A549 treated with AZD9567 at 1 μM for 4 hours (cell line): ENCODE results near the gene OTUD5. TPM values are rescaled to one million over a fixed set of nuclear protein-coding genes. Genes with fewer than 3 reads are reported as not detected.

Experiments used
- total RNA-seq: library from RNA; stranded (reverse); fragments of 200-300 nt; extraction: Qiagen RNA extraction; gene quantifications from 5 replicates; pipeline ENCODE4 v1.2.3, GENCODE V29; 2022; ENCODE audit not compliant: insufficient read depth

Gene OTUD5
- 61.0 to 65.5 TPM (median 61.7 TPM) in 5 replicates for total RNA-seq

GRCh38 chrX:48957477-48957826 lies at the start of gene OTUD5:
Gene OTUD5 (minus strand): TSS chrX:48957607. CDS start chrX:48957570, 37 bp downstream.

DNA sequence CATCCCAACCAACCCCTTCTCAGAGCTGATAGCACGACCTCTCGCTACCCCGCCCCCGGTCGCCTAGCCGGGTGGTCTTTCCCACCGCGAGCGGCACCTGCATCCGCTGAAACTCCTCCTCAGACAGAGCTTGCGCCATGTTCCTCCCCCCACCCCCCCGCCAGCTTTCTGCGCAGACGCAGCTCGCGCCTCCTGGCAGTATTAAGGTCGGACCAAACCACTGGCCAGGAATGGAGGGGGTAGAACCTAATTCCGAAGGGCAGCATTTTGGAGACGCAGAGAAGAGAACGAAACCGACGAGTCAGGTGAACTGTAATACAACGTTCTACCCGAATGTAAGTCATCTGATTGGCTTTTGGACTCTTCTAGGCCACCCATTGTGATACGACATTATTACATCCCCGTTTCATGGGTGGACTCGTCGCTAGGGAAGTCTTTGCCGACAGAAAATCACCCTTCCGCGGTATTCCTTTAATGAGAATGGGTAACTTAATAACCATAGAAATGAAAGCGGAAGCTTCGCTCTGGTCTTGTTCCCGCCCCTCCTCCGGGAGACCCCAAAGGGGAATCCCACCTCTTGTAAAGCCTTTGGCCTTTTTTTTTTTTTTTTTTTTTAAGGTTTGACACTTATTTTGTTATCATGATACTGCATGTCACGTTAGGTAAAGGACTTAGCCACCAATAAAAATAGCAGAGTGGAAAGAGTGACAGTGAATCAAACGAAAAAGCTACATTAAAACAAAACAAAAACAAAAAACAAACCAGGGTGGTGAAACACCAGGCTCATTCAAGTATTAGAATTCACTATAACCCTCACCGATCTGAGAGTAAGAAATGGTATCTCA lies 44.9 kb upstream of the OTUD5 start, which contains the start of gene GRIPAP1:
GRIPAP1 (minus strand) TSS at position 174 of the 845 bp plus-strand sequence; CDS start at position 139, 35 bp downstream.

GRCh38 chrX:48971249-48972219 lies 14.1 kb upstream of the OTUD5 start, which contains the start of gene KCND1:
Gene KCND1 (minus strand): TSS chrX:48971844. CDS start chrX:48970271, 1,573 bp downstream.

DNA sequence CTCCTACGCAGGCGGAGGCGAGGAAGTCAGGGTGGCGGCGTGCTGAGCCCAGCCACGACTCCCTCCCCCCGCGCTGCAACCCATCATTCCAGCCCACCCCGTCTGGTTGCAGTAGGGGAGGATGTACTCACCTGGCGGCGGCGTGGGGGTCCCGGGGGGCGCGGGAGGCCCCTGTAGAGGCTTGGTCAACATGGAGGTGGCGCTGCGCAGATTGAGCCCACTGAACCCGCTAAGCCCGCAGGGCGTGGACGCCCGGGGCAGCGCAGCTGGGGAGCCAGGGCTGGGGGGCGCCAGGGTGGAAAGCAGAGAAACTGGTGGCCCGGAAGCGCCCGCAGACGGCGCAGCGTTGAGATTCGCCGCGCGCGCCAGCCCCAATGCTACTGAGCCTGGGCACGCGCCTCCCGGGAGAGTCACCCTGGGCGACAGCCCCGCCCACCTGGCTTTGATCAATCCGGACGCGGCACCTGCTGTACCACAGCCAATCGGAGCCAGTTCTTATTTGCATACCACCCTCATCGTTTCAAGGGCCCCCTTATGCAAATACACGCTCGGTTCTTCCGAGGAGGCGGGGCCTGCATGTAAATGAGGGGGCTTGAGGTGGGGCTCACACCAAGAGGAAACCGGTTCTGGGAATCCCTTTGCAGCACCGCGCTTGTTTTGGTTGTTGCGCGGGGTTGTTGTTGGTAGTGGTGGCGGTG lies 38.6 kb downstream of the OTUD5 start, which contains the start of gene PIM2:
PIM2 (minus strand) TSS at position 382 of the 698 bp plus-strand sequence; CDS start at position 192, 190 bp downstream.

DNA sequence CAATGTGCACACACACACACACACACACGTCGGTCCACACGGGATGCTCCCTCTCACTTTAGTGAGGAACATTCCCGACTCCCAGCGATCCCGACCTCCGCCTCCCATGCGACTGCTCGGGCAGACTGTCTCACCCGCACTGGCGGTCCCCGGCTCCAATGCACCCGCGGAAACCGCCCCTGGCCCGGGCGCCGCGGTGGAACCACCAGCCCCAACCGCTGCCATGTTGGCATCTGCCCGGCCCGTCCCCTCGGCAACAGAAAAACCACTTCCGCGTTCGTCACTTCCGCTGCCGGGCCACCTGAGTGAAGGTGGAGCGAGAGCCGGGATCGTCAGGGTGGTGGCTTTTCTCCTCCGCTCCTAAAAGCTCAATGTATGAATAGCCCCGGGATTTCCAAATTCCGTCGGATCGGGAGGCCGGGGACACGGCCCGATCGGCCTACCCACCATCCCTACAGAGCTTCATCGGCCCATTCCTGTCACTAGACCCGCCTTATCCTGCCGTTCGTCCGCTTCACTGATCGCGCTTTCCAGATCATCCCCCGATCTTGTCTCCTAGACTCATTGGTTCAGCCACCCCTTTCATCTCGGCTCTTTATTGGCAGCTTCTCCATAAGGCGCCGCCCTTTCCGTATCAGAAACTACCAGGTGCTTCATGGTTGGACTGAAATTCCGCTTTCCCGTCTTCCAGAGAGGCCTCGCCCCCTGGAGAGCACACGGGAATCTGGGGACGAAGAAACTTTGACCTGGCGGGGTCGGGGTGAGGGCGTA lies 45.8 kb downstream of the OTUD5 start, which contains the start of gene SLC35A2:
SLC35A2 (minus strand) TSS at position 235 of the 771 bp plus-strand sequence; CDS start at position 225, 10 bp downstream.

GRCh38 chrX:48897625-48898306 lies 59.6 kb downstream of the OTUD5 start, which contains the start of the genes PQBP1 and TIMM17B:
Gene PQBP1 (plus strand): TSS chrX:48897930. CDS start chrX:48898510, 580 bp downstream.
Gene TIMM17B (minus strand): TSS chrX:48897768. CDS start chrX:48897749, 19 bp downstream.

Other genes starting within 250 kb of the OTUD5 start
- not detected in 5 replicates for gene GLOD5, start 195.9 kb downstream of the OTUD5 start, total RNA-seq
- not detected in 5 replicates for gene GATA1, start 171.0 kb downstream of the OTUD5 start, total RNA-seq
- 29.7 to 32.6 TPM (median 31.5 TPM) in 5 replicates for gene HDAC6, start 155.5 kb downstream of the OTUD5 start, total RNA-seq
- gene ERAS, start 131.1 kb downstream of the OTUD5 start, total RNA-seq = 0.10 TPM in 1 of 5 replicates, not detected in the others
- 17.7 to 49.2 TPM (median 41.6 TPM) in 5 replicates for gene PCSK1N, start 122.0 kb downstream of the OTUD5 start, total RNA-seq
- 83.7 to 111 TPM (median 99.2 TPM) in 5 replicates for gene TIMM17B, start 59.8 kb downstream of the OTUD5 start, total RNA-seq
- 96.7 to 107 TPM (median 104 TPM) in 5 replicates for gene PQBP1, start 59.7 kb downstream of the OTUD5 start, total RNA-seq
- 41.9 to 70.7 TPM (median 67.0 TPM) in 5 replicates for gene SLC35A2, start 46.0 kb downstream of the OTUD5 start, total RNA-seq
- gene PIM2, start 38.6 kb downstream of the OTUD5 start, total RNA-seq = 9.7 to 11.7 TPM (median 10.3 TPM) in 5 replicates
- gene KCND1, start 14.2 kb upstream of the OTUD5 start, total RNA-seq = 1.0 to 3.0 TPM (median 1.1 TPM) in 5 replicates
- gene GRIPAP1, start 44.7 kb upstream of the OTUD5 start, total RNA-seq = 18.8 to 22.2 TPM (median 21.0 TPM) in 5 replicates
- 35.5 to 46.3 TPM (median 43.2 TPM) in 5 replicates for gene TFE3, start 85.8 kb upstream of the OTUD5 start, total RNA-seq
- 1.2 to 3.7 TPM (median 2.9 TPM) in 5 replicates for gene CCDC120, start 101.4 kb upstream of the OTUD5 start, total RNA-seq
- 40.6 to 51.0 TPM (median 46.0 TPM) in 5 replicates for gene PRAF2, start 116.4 kb upstream of the OTUD5 start, total RNA-seq
- 41.3 to 56.4 TPM (median 53.4 TPM) in 5 replicates for gene WDR45, start 122.3 kb upstream of the OTUD5 start, total RNA-seq
- gene GPKOW, start 166.1 kb upstream of the OTUD5 start, total RNA-seq = 19.2 to 24.7 TPM (median 23.7 TPM) in 5 replicates
- 2.3 to 4.7 TPM (median 3.0 TPM) in 5 replicates for gene MAGIX, start 205.2 kb upstream of the OTUD5 start, total RNA-seq
- 313 to 440 TPM (median 426 TPM) in 5 replicates for gene PLP2, start 214.3 kb upstream of the OTUD5 start, total RNA-seq
- gene PRICKLE3, start 228.8 kb upstream of the OTUD5 start, total RNA-seq = 10.7 to 19.3 TPM (median 17.9 TPM) in 5 replicates
- 2.0 to 3.0 TPM (median 2.6 TPM) in 5 replicates for gene SYP, start 242.6 kb upstream of the OTUD5 start, total RNA-seq